ENCODE results near the gene BAD. TPM values are rescaled to one million over a fixed set of nuclear protein-coding genes. Genes with fewer than 3 reads are reported as not detected.

BAD gene
- total RNA-seq, 1 experiment from 2014 or later: 23.3 TPM

GRCh38 chr11:64327375-64327774 lies 42.9 kb upstream of the BAD start:
- WGBS (ENCODE audit: extremely low coverage, insufficient read length, low lambda C conversion rate): no CpG with 5 or more reads among the region's 2 CpGs
- no peak overlapping the region for H4K5ac ChIP-seq (ENCODE audit: insufficient read length, low read depth, low read length)

More at GRCh38 chr11:64327375-64327774, 42.9 kb upstream of the BAD start:
- no peak overlapping the region for H3T11ph ChIP-seq (ENCODE audit: low read length)
- no peaks in the 10 kb centered on the region for H4K20me1 ChIP-seq (ENCODE audit: control insufficient read depth, insufficient read depth, insufficient read length)
- DNase-seq: no peak
- no peaks in the 10 kb centered on the region for H3K79me1 ChIP-seq (ENCODE audit: insufficient read depth, low read depth, low read length, poor library complexity, severe bottlenecking)
- H3K79me2 ChIP-seq (ENCODE audit: insufficient read depth, low read length): no peaks in the 10 kb centered on the region
- H2BK120ac ChIP-seq (ENCODE audit: low read depth, low read length, poor library complexity, severe bottlenecking): no peak overlapping the region
- H2BK15ac ChIP-seq (ENCODE audit: low read depth, low read length): no peak overlapping the region
- no peak overlapping the region for H2BK5ac ChIP-seq (ENCODE audit: insufficient read length, low read length)
- H3K4me3 Mint-ChIP-seq: no peak overlapping the region
- no peak overlapping the region for H2BK20ac ChIP-seq (ENCODE audit: low read depth, low read length, poor library complexity, severe bottlenecking)
- no peaks in the 10 kb centered on the region for H3K9me3 Mint-ChIP-seq
- no peak overlapping the region for H2AFZ ChIP-seq (ENCODE audit: low read length)
- no peak overlapping the region for H3K27ac ChIP-seq (ENCODE audit: insufficient read length, low read depth, low read length)
- no peaks in the 10 kb centered on the region for H3K9me3 ChIP-seq (ENCODE audit: control insufficient read depth, low read depth, low read length)
- no peaks in the 10 kb centered on the region for H3K27me3 ChIP-seq (ENCODE audit: insufficient read depth, low read length)
- H3K4me1 ChIP-seq (ENCODE audit: insufficient read depth, low read length): peaks cover 2% of the 10 kb centered on the region; the same call in 1 of the 2 replicates
- no peak overlapping the region for H3K9ac ChIP-seq (ENCODE audit: extremely low read depth, insufficient read length, low read length)
- H2AK5ac ChIP-seq (ENCODE audit: insufficient read length, low read length): no peak overlapping the region
- no peak overlapping the region for H4K8ac ChIP-seq (replicated peaks; ENCODE audit: insufficient read length, low read depth, low read length)
- peaks cover 24 to 29% of the 10 kb centered on the region in 2 experiments for H3K4me1 Mint-ChIP-seq
- peaks cover 5% of the 10 kb centered on the region for H3K27me3 Mint-ChIP-seq (ENCODE audit: low read depth)
- H3K18ac ChIP-seq (ENCODE audit: insufficient read length, low read depth, low read length): no peak overlapping the region
- H3K56ac ChIP-seq (ENCODE audit: insufficient read length, low read depth, low read length): no peak overlapping the region
- no peak overlapping the region for H3K4me2 ChIP-seq (ENCODE audit: insufficient read depth, insufficient read length, low read length)
- no peak overlapping the region for H3K4ac ChIP-seq (ENCODE audit: low read depth, low read length)
- TF ChIP-seq CTCF (conservative IDR thresholded peaks at IDR 0.05): no peak
- H3K23ac ChIP-seq (ENCODE audit: insufficient read length, low read depth, low read length): no peak overlapping the region
- H4K91ac ChIP-seq (ENCODE audit: insufficient read length, low read depth, low read length): no peak overlapping the region
- H3K14ac ChIP-seq (ENCODE audit: insufficient read depth, low read length): no peak overlapping the region
- H2BK12ac ChIP-seq (ENCODE audit: insufficient read length, low read depth, low read length): no peak overlapping the region
- no peak overlapping the region for H3K27ac Mint-ChIP-seq
- H3K23me2 ChIP-seq (ENCODE audit: insufficient read length, low read depth, low read length, poor library complexity, severe bottlenecking): no peaks in the 10 kb centered on the region
- no peaks in the 10 kb centered on the region; a peak in 2 of 7 replicates for H3K36me3 Mint-ChIP-seq (ENCODE audit: insufficient read depth in 1 of 3, low read depth in 3 of 3)
